Measurements from ENCODE around the gene TSNAXIP1. TPM values are rescaled to one million over a fixed set of nuclear protein-coding genes. Genes with fewer than 3 reads are reported as not detected.

The TSNAXIP1 gene
- total RNA-seq, 4 donors from 2014 or later = 0.89 to 2.4 (median 1.6) TPM

GRCh38 chr16:67837811-67838210 is 31.1 kb downstream of the TSNAXIP1 start:
- TF ChIP-seq POLR2A (IDR thresholded peaks at IDR 0.05) = no peak
- TF ChIP-seq CTCF (IDR thresholded peaks at IDR 0.05) = no peak
- no peak for TF ChIP-seq POLR2AphosphoS5 (IDR thresholded peaks at IDR 0.05)
- no peaks in the 10 kb centered on the region for H3K9me3 ChIP-seq
- 78 to 82% methylated on average over 2 of the region's 2 CpGs for whole genome bisulfite sequencing, 2 donors (ENCODE audit: low coverage in 1 of 2)
- H3K36me3 ChIP-seq = no peaks in the 10 kb centered on the region
- no peak overlapping the region for H3K27ac ChIP-seq
- no peaks in the 10 kb centered on the region for H3K27me3 ChIP-seq
- peaks cover 0 to 24% (median 2%) of the 10 kb centered on the region in 3 donors for H3K4me1 ChIP-seq
- H3K4me3 ChIP-seq = no peak overlapping the region
- ATAC-seq = no peak

- H3K4me1 ChIP-seq = peaks cover 6 to 45% (median 28%) of the 10 kb centered on the region in 3 donors
- peak overlapping the region; percentile 97 to 100 (median 100) for H3K27ac ChIP-seq
- no peak for TF ChIP-seq EP300 (IDR thresholded peaks at IDR 0.05)
- no peak for TF ChIP-seq CTCF (IDR thresholded peaks at IDR 0.05)
- TF ChIP-seq POLR2AphosphoS5 (IDR thresholded peaks at IDR 0.05) = no peak
- no peak for TF ChIP-seq POLR2A (IDR thresholded peaks at IDR 0.05)
- H3K36me3 ChIP-seq = no peaks in the 10 kb centered on the region
- 29 to 53% methylated on average over 7 to 15 of the region's 17 CpGs for WGBS, 2 donors (ENCODE audit: low coverage in 1 of 2)
- ATAC-seq = no peak
- H3K27me3 ChIP-seq = no peaks in the 10 kb centered on the region
- no peaks in the 10 kb centered on the region for H3K9me3 ChIP-seq
- peak overlapping the region; percentile 81 to 84 for H3K4me3 ChIP-seq
Observed at GRCh38 chr16:67841198-67841815, 34.6 kb downstream of the TSNAXIP1 start.

DNA sequence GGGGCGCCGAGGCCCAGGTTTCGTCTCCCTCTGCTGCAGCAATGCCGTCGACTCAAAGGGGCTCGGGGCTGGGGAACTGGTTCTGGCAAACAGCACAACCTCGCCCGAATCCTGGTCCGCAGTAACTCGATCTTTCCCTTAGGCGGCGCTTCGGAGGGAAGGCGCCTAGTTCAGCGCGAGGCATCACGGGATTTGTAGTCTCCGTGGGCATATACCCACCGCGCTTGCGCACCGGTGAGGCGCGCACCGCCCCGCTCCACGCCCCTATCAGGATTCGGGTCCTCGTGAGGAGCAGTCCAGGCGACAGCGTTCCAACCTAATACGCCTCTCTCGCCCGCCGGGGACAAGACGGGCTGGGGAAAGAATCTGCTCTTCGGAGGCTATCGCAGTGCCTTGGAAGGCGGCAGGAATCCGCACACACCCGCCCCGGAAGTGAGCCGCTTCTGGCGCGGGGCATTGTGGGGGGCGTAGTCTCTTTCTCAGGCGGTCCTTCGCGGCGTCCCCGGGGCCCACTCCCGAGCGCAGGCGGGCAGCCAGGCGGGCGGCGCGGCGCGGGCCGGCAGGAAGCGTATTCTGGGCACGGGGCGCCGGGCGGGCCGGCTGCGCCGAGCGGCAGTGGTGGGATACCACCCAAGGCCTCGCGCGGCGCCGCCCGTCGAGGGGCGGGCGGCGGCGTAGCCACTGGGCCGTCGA is 35.3 kb downstream of the TSNAXIP1 start, which contains the start of gene THAP11:
Gene THAP11 (plus strand): TSS at position 505 of the 693 bp plus-strand sequence. CDS start 235 bp downstream, outside the sequence.
- TF ChIP-seq CTCF (IDR thresholded peaks at IDR 0.05) (peak in 3 of 4 experiments; percentile 91 to 96 (median 94)), POLR2AphosphoS5 (IDR thresholded peaks at IDR 0.05) (peak; percentile 42), POLR2A (IDR thresholded peaks at IDR 0.05) (peak; percentile 75 to 76), EP300 (IDR thresholded peaks at IDR 0.05) (no peak)
- H3K4me1 ChIP-seq = peaks cover 6 to 46% (median 28%) of the 10 kb centered on the region in 3 donors
- H3K9me3 ChIP-seq = no peaks in the 10 kb centered on the region
- peak within 1 kb of the TSS; percentile 97 to 100 (median 100) for H3K27ac ChIP-seq
- ATAC-seq = peak; percentile 81
- H3K4me3 ChIP-seq = peak within 1 kb of the TSS; percentile 81 to 84
- no peaks in the 10 kb centered on the region for H3K27me3 ChIP-seq
- no peaks in the 10 kb centered on the region for H3K36me3 ChIP-seq
- WGBS, 2 donors (ENCODE audit: low coverage in 1 of 2) = no CpG with 5 or more reads among the region's 83 CpGs

DNA sequence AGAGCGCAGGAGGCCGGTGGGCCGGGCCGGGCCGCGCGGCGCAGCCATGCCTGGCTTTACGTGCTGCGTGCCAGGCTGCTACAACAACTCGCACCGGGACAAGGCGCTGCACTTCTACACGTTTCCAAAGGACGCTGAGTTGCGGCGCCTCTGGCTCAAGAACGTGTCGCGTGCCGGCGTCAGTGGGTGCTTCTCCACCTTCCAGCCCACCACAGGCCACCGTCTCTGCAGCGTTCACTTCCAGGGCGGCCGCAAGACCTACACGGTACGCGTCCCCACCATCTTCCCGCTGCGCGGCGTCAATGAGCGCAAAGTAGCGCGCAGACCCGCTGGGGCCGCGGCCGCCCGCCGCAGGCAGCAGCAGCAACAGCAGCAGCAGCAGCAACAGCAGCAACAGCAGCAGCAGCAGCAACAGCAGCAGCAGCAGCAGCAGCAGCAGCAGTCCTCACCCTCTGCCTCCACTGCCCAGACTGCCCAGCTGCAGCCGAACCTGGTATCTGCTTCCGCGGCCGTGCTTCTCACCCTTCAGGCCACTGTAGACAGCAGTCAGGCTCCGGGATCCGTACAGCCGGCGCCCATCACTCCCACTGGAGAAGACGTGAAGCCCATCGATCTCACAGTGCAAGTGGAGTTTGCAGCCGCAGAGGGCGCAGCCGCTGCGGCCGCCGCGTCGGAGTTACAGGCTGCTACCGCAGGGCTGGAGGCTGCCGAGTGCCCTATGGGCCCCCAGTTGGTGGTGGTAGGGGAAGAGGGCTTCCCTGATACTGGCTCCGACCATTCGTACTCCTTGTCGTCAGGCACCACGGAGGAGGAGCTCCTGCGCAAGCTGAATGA is 36.0 kb downstream of the TSNAXIP1 start:
- ATAC-seq = peak; percentile 23
- Histone ChIP-seq H3K27me3 (no peaks in the 10 kb centered on the region), H3K27ac (peak overlapping the region; percentile 97 to 100 (median 100)), H3K4me3 (peak overlapping the region; percentile 81 to 84), H3K4me1 (peaks cover 6 to 50% (median 28%) of the 10 kb centered on the region in 3 donors), H3K9me3 (no peaks in the 10 kb centered on the region), H3K36me3 (no peaks in the 10 kb centered on the region)
- 0% methylated on average over 5 of the region's 67 CpGs; no CpG with 5 or more reads in 1 of the 2 donors for whole genome bisulfite sequencing, 2 donors (ENCODE audit: low coverage in 1 of 2)
- TF ChIP-seq EP300 (IDR thresholded peaks at IDR 0.05) (no peak), POLR2A (IDR thresholded peaks at IDR 0.05) (no peak), CTCF (IDR thresholded peaks at IDR 0.05) (peak in 1 of 4 experiments; percentile 15)
